ENCODE data around the gene PRDM15.

- no peak for TF ChIP-seq CTCF (conservative IDR thresholded peaks at IDR 0.05; ENCODE audit: low read depth in 2 of 2)
- TF ChIP-seq NANOG (IDR thresholded peaks at IDR 0.05; ENCODE audit: borderline replicate concordance), result no peak
These were observed 78.5 kb downstream of the PRDM15 start for GRCh38 chr21:41800425-41801320.

Measured in GM23338 (cell line).